Activated CD4-positive, alpha-beta T cell treated with anti-CD3 and anti-CD28 coated beads, Interleukin-2, Interleukin-6, amounts not matched to agents 100 ng/mL and 50 ng/mL, durations not matched to agents 16 hours and 8 hours (primary cell): ENCODE data around the gene FAM13A.

Experiments
- DNase-seq: peaks from one replicate; pipeline ENCODE4 v3.0.0-alpha.2; 2020

The FAM13A gene

DNA sequence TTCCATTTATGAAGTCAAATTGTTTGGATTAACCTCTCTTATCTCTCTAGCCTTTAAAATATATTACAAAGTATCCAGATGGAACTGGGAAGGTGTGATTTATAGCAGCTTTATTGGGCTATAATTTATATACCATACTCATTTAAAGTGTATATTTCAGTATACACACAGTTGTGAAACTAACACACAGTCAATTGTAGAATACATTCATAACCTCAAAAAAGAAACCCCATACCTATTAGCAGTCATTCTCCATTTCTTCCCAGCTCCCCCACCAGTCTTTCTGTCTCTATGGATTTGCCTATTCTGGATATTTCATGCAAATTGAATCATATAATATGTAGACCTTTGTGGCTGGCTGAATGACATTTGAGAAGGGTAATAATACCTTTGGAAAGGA, 351.8 kb downstream of the FAM13A start:
- DNase-seq, result no peak

DNA sequence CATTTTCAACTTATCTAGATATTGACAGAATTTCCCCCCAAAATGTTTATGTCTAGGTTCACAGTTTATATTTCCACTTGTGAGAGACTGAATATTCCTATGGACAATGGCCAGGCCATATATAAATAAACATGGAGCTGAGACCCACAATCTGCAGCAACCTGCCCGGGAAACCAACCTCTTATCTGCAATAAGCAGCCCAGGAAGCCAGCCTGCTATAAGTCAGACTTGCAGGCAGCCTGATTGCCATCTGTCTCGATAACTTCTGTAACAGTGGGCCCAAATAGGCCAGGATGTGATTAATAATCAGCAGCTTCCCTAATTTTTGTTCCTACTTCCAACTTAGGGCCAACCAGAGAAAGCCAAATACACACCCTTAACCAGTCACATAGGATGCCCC, 354.2 kb downstream of the FAM13A start:
- no peak for DNase-seq

- DNase-seq, result no peak
Measured at GRCh38 chr4:88698519-88698918, 358.5 kb downstream of the FAM13A start.

- peak; percentile 70 for DNase-seq
Measured at GRCh38 chr4:88697588-88698329, 359.2 kb downstream of the FAM13A start, which contains the start of gene NAP1L5. TSS of gene NAP1L5 (minus strand) at chr4:88697829. CDS start at chr4:88697754, 75 bp downstream.

DNA sequence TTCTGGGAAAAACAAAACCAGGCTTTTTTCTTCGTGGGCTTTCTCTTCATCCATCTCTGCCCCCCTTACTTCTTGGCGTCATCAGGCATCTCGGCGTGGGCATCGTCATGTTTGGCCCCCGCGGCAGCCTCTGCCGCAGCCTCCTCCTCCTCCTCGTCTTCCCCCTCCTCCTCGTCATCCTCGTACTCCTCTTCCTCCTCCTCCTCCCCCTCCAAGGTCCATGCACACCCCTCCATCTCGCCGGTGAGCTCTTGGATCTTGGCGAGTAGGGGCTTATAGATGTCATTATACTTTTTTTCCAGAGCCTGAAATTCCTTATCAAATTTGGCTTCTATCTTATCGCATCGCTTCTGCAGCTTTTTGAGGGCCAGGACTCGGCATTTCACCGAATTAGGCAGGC, 359.8 kb downstream of the FAM13A start:
- DNase-seq, result peak; percentile 21

- no peak for DNase-seq
Measured at GRCh38 chr4:88696630-88697029, 360.4 kb downstream of the FAM13A start.

GRCh38 chr4:88693792-88694191, 363.2 kb downstream of the FAM13A start:
- DNase-seq, result no peak

- DNase-seq, result no peak
Measured at GRCh38 chr4:88690355-88690754, 366.6 kb downstream of the FAM13A start.

DNA sequence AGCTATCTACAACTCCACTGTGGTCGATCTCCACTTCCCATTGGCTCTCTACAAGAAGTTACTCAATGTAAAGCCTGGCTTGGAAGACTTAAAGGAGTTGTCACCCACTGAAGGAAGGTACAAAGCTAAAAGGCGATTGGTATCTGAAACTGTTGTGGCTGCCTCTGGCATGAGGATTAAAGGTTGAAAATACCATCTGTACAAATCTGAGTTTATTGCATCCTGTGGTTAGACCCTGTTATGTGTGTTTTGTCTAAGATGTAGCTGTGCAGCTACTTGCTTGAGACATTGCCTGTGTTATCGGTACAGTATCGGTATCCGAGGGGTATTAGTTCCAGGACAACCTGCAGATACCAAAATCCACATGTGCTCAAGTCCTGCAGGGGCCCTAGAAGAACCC, 375.8 kb downstream of the FAM13A start:
- DNase-seq, result no peak
